Mucosa of descending colon (tissue), 3 donors: ENCODE measurements around the gene PSTPIP2. TPM values are rescaled to one million over a fixed set of nuclear protein-coding genes. Genes with fewer than 3 reads are reported as not detected.
"Not testable (repeated sequence)": the region's sequence is repeated elsewhere in the genome, so short reads cannot be mapped to it uniquely, and the experiment has no call there.

Experiments
- ATAC-seq: fragments of 200-7000 bp; cut with Tn5 transposase; one replicate; pipeline ENCODE4 v1.9.1; 2020; ENCODE audit warnings: mild to moderate bottlenecking, moderate library complexity
- DNase-seq, 3 donors: peaks; one replicate each; pipeline ENCODE4 v3.0.0-alpha.2; 2020
- H3K36me3 ChIP-seq: fragments of 200-600 bp; one replicate; pipeline ENCODE4 v1.8.0; 2021; ENCODE audit warnings: low read depth, mild to moderate bottlenecking
- H3K4me1 ChIP-seq: fragments of 200-600 bp; one replicate; pipeline ENCODE4 v1.8.0; 2021; ENCODE audit warnings: low read depth, mild to moderate bottlenecking
- H3K4me3 ChIP-seq: fragments of 200-600 bp; one replicate; pipeline ENCODE4 v1.8.0; 2021; ENCODE audit warnings: mild to moderate bottlenecking
- H3K9me3 ChIP-seq: fragments of 200-600 bp; one replicate; pipeline ENCODE4 v1.8.0; 2021; ENCODE audit warnings: mild to moderate bottlenecking
- intact Hi-C, 2 donors: fragments of 100-400 bp; cut with DNase I in 1 of 2; cut with micrococcal nuclease in 1 of 2; formaldehyde crosslinking; loops; one replicate each; pipeline versions ENCODE4 v1.11.0 to v1.11.1; 2022; cut with DNase I, micrococcal nuclease
- total RNA-seq, 3 donors: library from RNA; stranded (reverse); fragmentation: NEBNext Ultra II Directional in 2 of 3; extraction: Animal tissue kit (Norgen Biotek cat#: 25700) in 2 of 3; gene quantifications; one replicate each; pipeline versions ENCODE4 v1.2.1 to v1.2.4, GENCODE V29; 2021 to 2023
- TF ChIP-seq, protein P1 (sequence below): fragments of 200-600 bp; IDR thresholded peaks from one replicate; pipeline ENCODE4 v1.8.0; 2022; ENCODE audit warnings: antibody characterized with exemption, mild to moderate bottlenecking
- donor health status: DM: no; HTN: no; CAD: no; lungs with moderate emphysema.
- donor health status: DM: no; HTN: no; CAD: no.
- donor health status: DM: no; HTN: yes; CAD: no.

PSTPIP2 gene
- total RNA-seq, 3 donors from 2014 or later: 2.9 to 9.4 (median 9.0) TPM

DNA sequence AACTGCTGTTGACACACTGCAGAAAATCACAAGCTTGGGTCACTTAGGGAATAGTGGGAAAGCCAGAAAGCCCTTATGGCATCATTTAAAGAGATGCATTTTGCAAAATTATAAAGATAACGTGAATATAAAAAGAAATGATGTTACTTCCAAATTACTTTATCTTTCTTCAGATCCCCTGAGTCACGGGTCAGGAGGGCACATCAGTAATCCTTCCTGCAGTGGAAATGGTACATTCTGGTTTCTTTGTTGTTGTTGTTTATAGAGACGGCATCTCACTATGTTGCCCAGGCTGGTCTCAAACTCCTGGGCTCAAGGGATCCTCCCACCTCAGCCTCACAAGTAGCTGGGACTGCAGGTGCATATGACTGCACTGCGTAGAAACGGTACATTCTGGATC is 95.1 kb downstream of the PSTPIP2 start:
- H3K4me3 ChIP-seq: no peak overlapping the region
- peaks cover 7% of the 10 kb centered on the region for H3K4me1 ChIP-seq
- intact Hi-C loops: loop anchor here in 1 of 2 donors (10.0 kb wide), 1 partner anchor 292 kb away; no protein-coding TSS in a partner anchor
- H3K36me3 ChIP-seq: no peaks in the 10 kb centered on the region
- no peak for DNase-seq
- no peaks in the 10 kb centered on the region for H3K9me3 ChIP-seq
- no peak for ATAC-seq
- TF ChIP-seq, protein P1, sequence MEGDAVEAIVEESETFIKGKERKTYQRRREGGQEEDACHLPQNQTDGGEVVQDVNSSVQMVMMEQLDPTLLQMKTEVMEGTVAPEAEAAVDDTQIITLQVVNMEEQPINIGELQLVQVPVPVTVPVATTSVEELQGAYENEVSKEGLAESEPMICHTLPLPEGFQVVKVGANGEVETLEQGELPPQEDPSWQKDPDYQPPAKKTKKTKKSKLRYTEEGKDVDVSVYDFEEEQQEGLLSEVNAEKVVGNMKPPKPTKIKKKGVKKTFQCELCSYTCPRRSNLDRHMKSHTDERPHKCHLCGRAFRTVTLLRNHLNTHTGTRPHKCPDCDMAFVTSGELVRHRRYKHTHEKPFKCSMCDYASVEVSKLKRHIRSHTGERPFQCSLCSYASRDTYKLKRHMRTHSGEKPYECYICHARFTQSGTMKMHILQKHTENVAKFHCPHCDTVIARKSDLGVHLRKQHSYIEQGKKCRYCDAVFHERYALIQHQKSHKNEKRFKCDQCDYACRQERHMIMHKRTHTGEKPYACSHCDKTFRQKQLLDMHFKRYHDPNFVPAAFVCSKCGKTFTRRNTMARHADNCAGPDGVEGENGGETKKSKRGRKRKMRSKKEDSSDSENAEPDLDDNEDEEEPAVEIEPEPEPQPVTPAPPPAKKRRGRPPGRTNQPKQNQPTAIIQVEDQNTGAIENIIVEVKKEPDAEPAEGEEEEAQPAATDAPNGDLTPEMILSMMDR: no peak

DNA sequence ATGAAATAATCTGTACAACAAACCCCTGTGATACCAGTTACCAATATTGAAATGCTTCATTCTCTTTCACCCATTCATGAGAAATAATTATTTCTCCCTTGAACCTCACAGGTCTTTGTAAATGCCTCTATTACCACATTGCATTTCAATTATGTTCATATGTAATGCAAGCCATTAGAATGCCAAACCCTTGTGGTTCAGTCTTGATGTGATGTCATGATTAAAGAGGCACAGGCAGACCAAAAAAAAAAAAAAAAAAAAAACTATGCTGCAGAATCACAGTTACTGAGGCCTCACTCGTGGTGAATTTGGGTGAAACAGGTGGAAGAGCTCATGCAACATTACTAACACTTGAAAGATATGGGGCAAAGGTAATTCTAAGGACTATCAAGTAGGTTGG is 95.5 kb downstream of the PSTPIP2 start:
- Histone ChIP-seq H3K36me3 (no peaks in the 10 kb centered on the region), H3K4me1 (peaks cover 7% of the 10 kb centered on the region), H3K4me3 (no peak overlapping the region), H3K9me3 (no peaks in the 10 kb centered on the region)
- ATAC-seq (no peak), DNase-seq (no peak)
- intact Hi-C loops: loop anchor here in 1 of 2 donors (10.0 kb wide), 1 partner anchor 292 kb away; no protein-coding TSS in a partner anchor
- TF ChIP-seq, protein P1: no peak

DNA sequence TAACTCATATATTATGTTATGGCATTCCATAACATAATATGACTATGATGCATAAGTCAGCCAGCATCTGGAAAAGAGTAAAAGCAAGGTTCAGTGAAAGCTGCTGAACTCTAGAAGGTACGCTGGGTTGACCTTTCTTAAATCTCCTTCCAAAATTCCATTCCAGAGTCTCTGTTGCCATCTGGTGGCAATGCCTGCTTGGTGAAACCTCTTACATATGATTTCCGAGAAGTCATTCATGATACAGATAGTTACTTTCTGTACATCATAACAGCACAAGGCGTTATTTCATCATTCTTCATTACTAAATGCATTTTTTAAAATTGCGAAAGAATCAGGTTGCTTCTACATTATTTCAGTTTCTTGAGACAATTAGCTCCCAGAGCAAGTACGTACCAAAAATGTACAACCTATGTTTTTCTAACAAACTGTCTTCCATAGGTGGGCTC is 97.9 kb downstream of the PSTPIP2 start:
- ATAC-seq: peak; percentile 91
- Histone ChIP-seq H3K36me3 (no peaks in the 10 kb centered on the region), H3K4me1 (peaks cover 7% of the 10 kb centered on the region), H3K4me3 (no peak overlapping the region), H3K9me3 (no peaks in the 10 kb centered on the region)
- DNase-seq: peak in 2 of 3 donors; percentile 39 to 84
- TF ChIP-seq, protein P1: peak; percentile 39
- intact Hi-C loops: loop anchor here in 1 of 2 donors (10.0 kb wide), 1 partner anchor 289 kb away; no protein-coding TSS in a partner anchor

DNA sequence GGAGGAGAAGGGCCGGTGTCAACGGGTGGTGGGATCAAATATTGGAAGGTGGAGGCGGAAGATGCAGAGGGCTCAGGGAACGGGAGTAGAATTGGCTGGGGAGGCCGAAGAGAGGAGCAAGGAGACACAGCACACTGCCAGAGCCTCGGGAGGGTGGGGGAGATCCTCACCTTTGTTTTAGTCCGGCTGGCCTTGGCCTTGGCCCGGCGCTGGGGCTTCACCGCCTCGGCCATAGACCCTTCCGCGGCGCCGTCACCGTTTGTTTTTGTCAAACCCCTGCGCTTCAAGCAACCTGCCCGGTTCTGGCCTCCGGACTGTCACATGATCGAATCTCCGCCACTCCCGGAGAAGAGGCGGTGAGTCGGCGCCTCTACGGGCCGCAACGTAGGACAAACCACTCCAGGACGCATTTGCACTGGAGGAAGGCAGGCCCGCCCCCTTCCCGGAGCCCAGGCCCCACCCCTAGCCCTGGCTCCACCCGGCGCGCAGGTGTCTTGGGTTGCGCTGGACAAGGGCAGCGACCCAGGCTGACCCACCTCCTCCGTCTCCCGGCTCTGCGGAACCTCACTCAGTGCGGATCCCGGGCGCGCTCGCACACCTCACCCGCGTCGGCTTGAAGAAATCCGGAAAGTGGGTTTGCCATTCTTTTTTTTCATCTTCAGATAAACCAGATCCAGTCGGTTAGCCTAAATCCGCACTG is 104.9 kb downstream of the PSTPIP2 start, which contains the start of gene EPG5:
Gene EPG5 (minus strand): TSS at position 323 of the 700 bp plus-strand sequence. CDS start 90 bp downstream, at position 233.
- H3K4me3 ChIP-seq: peak within 1 kb of the TSS; percentile 52
- intact Hi-C loops: loop anchor here in 1 of 2 donors (10.0 kb wide), 1 partner anchor 108 kb away; the partner anchor contains the start of gene PSTPIP2
- DNase-seq (peak; percentile 98), ATAC-seq (peak; percentile 100)
- peaks cover 13% of the 10 kb centered on the region for H3K4me1 ChIP-seq
- H3K36me3 ChIP-seq: no peaks in the 10 kb centered on the region
- H3K9me3 ChIP-seq: no peaks in the 10 kb centered on the region
- TF ChIP-seq, protein P1: no peak

DNA sequence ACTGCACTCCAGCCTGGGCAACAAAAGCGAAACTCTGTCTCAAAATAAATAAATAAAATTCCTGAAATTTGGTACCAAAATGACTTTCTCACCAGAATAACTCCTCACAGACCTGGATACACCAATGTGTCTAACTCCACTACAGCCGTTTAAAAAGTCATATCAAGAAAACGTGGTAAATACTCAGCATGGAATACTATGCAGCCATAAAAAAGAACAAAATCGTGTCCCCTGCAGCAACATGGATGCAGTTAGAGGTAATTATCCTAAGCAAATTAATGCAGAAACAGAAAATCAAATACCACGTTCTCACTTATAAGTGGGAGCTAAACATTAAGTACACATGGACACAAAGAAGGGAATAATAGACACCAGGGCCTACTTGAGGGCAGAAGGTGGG is 107.1 kb downstream of the PSTPIP2 start:
- H3K36me3 ChIP-seq, H3K4me3 ChIP-seq, H3K9me3 ChIP-seq, DNase-seq, ATAC-seq: not testable (repeated sequence)
- intact Hi-C loops: loop anchor here in 1 of 2 donors (10.0 kb wide), 1 partner anchor 110 kb away; the partner anchor contains the start of gene PSTPIP2
- H3K4me1 ChIP-seq: peaks cover 13% of the 10 kb centered on the region

DNA sequence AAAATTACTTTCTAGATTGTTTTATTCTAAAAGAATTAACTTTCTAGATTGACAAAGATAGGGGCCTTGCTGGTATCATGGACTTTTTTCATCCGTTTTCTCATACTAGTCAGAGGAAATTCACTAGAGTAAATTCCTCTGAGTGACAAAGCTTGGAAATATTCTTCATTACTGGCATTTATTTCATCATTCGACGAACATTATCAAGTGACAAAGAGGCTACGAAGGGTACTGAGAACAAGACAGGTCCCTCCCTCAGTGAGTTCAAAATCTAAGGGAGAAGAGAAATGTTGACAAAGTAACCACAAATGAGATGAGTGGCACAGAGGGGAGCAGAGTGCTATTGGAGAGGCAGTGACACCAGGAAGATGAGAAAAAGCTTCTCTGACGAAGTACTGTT is 109.2 kb downstream of the PSTPIP2 start:
- H3K9me3 ChIP-seq: no peaks in the 10 kb centered on the region
- ATAC-seq (no peak), DNase-seq (no peak)
- H3K36me3 ChIP-seq: no peaks in the 10 kb centered on the region
- TF ChIP-seq, protein P1: no peak
- intact Hi-C loops: loop anchor here in 1 of 2 donors (10.0 kb wide), 1 partner anchor 112 kb away; the partner anchor contains the start of gene PSTPIP2
- no peak overlapping the region for H3K4me3 ChIP-seq
- H3K4me1 ChIP-seq: peaks cover 13% of the 10 kb centered on the region
